ENCODE data around the gene BRWD1. TPM values are rescaled to one million over a fixed set of nuclear protein-coding genes. Genes with fewer than 3 reads are reported as not detected.

Gene BRWD1
- total and polyA plus RNA-seq, 2 of the 8 experiments (the other 6 are each of a cell fraction or from before 2014, with no cell fraction given) = 9.3 to 45.2 TPM

- TF ChIP-seq, protein P1, sequence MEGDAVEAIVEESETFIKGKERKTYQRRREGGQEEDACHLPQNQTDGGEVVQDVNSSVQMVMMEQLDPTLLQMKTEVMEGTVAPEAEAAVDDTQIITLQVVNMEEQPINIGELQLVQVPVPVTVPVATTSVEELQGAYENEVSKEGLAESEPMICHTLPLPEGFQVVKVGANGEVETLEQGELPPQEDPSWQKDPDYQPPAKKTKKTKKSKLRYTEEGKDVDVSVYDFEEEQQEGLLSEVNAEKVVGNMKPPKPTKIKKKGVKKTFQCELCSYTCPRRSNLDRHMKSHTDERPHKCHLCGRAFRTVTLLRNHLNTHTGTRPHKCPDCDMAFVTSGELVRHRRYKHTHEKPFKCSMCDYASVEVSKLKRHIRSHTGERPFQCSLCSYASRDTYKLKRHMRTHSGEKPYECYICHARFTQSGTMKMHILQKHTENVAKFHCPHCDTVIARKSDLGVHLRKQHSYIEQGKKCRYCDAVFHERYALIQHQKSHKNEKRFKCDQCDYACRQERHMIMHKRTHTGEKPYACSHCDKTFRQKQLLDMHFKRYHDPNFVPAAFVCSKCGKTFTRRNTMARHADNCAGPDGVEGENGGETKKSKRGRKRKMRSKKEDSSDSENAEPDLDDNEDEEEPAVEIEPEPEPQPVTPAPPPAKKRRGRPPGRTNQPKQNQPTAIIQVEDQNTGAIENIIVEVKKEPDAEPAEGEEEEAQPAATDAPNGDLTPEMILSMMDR (IDR thresholded peaks at IDR 0.05; ENCODE audit: control extremely low read depth in 1 of 3, insufficient read depth in 1 of 3, low read depth in 1 of 3, low read length in 3 of 3) = no peak
- no peak for TF ChIP-seq HDAC6 (IDR thresholded peaks at IDR 0.05; ENCODE audit: low read depth, low read length)
Measured at GRCh38 chr21:39173716-39174680, 139.4 kb downstream of the BRWD1 start (continued).

All from H1 (cell line).